ENCODE measurements around the gene NR4A1. TPM values are rescaled to one million over a fixed set of nuclear protein-coding genes. Genes with fewer than 3 reads are reported as not detected.

NR4A1 gene
- total and polyA plus RNA-seq, 2 of the 13 experiments (the other 11 are each of a cell fraction or from before 2014, with no cell fraction given): 5.7 to 15.2 TPM

DNA sequence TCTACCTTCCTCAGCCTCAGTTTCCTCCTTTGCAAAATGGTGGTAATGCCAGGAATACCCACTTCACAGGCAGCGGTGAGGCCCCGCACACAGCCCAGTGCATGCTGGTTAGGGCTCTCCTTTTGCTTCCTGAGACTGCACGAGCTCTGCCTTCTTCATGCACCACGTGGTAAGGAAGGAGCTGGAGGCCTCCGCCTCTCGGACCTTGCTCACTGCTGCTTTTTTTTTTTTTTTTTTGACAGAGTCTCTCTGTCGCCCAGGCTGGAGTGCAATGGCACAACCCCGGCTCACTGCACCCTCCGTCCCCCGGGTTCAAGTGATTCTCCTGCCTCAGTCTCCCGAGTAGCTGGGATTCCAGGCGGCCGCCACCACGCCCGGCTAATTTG lies 26.4 kb upstream of the NR4A1 start (continued):
- TF ChIP-seq ZNF441 (CRISPR knock-in tag; IDR thresholded peaks at IDR 0.05; ENCODE audit: borderline replicate concordance) (no peak), GTF3A (CRISPR knock-in tag; conservative IDR thresholded peaks at IDR 0.05) (no peak), ZNF768 (CRISPR knock-in tag; IDR thresholded peaks at IDR 0.05) (no peak), ZNF431 (CRISPR knock-in tag; IDR thresholded peaks at IDR 0.05; ENCODE audit: borderline replicate concordance, low read depth) (peak; percentile 59; the same call in 1 of the 2 replicates), MYC (CRISPR knock-in tag; IDR thresholded peaks at IDR 0.05; ENCODE audit: borderline replicate concordance) (peak; percentile 66; the same call in 1 of the 2 replicates), RXRA (CRISPR knock-in tag; IDR thresholded peaks at IDR 0.05) (no peak), MLLT10 (CRISPR knock-in tag; IDR thresholded peaks at IDR 0.05) (no peak), SAP130 (CRISPR knock-in tag; IDR thresholded peaks at IDR 0.05; ENCODE audit: low read depth) (peak; percentile 52; the same call in 1 of the 2 replicates), GABPA (IDR thresholded peaks at IDR 0.05; ENCODE audit: low read depth, low read length) (no peak), GABPA (CRISPR knock-in tag; IDR thresholded peaks at IDR 0.05; ENCODE audit: low read depth) (no peak), MBD4 (IDR thresholded peaks at IDR 0.05; ENCODE audit: borderline replicate concordance, low read length) (no peak), ZNF234 (CRISPR knock-in tag; conservative IDR thresholded peaks at IDR 0.05) (no peak), TEAD3 (CRISPR knock-in tag; optimal IDR thresholded peaks at IDR 0.05; ENCODE audit: borderline replicate concordance) (peak; percentile 15), RFX5 (IDR thresholded peaks at IDR 0.05; ENCODE audit: low read depth, low read length) (no peak)
- TF ChIP-seq, protein P1, sequence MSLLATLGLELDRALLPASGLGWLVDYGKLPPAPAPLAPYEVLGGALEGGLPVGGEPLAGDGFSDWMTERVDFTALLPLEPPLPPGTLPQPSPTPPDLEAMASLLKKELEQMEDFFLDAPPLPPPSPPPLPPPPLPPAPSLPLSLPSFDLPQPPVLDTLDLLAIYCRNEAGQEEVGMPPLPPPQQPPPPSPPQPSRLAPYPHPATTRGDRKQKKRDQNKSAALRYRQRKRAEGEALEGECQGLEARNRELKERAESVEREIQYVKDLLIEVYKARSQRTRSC (CRISPR knock-in tag; IDR thresholded peaks at IDR 0.05; ENCODE audit: low read depth): 0 out of 2 replicates have a peak, but pooled peaks have one; percentile 27
- TF ChIP-seq, protein P2, sequence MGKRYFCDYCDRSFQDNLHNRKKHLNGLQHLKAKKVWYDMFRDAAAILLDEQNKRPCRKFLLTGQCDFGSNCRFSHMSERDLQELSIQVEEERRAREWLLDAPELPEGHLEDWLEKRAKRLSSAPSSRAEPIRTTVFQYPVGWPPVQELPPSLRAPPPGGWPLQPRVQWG (CRISPR knock-in tag; IDR thresholded peaks at IDR 0.05; ENCODE audit: borderline replicate concordance, low read depth): no peak
- TF ChIP-seq, protein P3, sequence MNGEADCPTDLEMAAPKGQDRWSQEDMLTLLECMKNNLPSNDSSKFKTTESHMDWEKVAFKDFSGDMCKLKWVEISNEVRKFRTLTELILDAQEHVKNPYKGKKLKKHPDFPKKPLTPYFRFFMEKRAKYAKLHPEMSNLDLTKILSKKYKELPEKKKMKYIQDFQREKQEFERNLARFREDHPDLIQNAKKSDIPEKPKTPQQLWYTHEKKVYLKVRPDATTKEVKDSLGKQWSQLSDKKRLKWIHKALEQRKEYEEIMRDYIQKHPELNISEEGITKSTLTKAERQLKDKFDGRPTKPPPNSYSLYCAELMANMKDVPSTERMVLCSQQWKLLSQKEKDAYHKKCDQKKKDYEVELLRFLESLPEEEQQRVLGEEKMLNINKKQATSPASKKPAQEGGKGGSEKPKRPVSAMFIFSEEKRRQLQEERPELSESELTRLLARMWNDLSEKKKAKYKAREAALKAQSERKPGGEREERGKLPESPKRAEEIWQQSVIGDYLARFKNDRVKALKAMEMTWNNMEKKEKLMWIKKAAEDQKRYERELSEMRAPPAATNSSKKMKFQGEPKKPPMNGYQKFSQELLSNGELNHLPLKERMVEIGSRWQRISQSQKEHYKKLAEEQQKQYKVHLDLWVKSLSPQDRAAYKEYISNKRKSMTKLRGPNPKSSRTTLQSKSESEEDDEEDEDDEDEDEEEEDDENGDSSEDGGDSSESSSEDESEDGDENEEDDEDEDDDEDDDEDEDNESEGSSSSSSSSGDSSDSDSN (CRISPR knock-in tag; IDR thresholded peaks at IDR 0.05): peak; percentile 13; the same call in 1 of the 2 replicates
- TF ChIP-seq, protein P4, sequence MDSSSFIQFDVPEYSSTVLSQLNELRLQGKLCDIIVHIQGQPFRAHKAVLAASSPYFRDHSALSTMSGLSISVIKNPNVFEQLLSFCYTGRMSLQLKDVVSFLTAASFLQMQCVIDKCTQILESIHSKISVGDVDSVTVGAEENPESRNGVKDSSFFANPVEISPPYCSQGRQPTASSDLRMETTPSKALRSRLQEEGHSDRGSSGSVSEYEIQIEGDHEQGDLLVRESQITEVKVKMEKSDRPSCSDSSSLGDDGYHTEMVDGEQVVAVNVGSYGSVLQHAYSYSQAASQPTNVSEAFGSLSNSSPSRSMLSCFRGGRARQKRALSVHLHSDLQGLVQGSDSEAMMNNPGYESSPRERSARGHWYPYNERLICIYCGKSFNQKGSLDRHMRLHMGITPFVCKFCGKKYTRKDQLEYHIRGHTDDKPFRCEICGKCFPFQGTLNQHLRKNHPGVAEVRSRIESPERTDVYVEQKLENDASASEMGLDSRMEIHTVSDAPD (CRISPR knock-in tag; IDR thresholded peaks at IDR 0.05): no peak
- TF ChIP-seq, protein P5, sequence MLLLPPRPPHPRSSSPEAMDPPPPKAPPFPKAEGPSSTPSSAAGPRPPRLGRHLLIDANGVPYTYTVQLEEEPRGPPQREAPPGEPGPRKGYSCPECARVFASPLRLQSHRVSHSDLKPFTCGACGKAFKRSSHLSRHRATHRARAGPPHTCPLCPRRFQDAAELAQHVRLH (CRISPR knock-in tag; IDR thresholded peaks at IDR 0.05; ENCODE audit: borderline replicate concordance, low read depth): 0 out of 2 replicates have a peak, but pooled peaks have one; percentile 12
- TF ChIP-seq, protein P6, sequence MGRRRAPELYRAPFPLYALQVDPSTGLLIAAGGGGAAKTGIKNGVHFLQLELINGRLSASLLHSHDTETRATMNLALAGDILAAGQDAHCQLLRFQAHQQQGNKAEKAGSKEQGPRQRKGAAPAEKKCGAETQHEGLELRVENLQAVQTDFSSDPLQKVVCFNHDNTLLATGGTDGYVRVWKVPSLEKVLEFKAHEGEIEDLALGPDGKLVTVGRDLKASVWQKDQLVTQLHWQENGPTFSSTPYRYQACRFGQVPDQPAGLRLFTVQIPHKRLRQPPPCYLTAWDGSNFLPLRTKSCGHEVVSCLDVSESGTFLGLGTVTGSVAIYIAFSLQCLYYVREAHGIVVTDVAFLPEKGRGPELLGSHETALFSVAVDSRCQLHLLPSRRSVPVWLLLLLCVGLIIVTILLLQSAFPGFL (CRISPR knock-in tag; IDR thresholded peaks at IDR 0.05): no peak

Measured in HepG2 (cell line).